PC-9 (cell line): ENCODE results near the gene CACNA1S. TPM values are rescaled to one million over a fixed set of nuclear protein-coding genes. Genes with fewer than 3 reads are reported as not detected.

Source experiments
- BruUV-seq: library from RNA; stranded (reverse); fragments of 400-500 nt; replicated peaks from 2 replicates; lab custom pipeline; 2021; lab: Mats Ljungman, UMichigan
- CTCF ChIA-PET: fragments of 300-600 bp; sonication (Branson Sonifier 250); formaldehyde crosslinking; loops from one replicate; lab custom pipeline; 2022; ENCODE audit warnings: antibody characterized with exemption; lab: Charles Lee
- POLR2A ChIA-PET: fragments of 300-600 bp; sonication (Branson Sonifier 250); formaldehyde crosslinking; loops from one replicate; lab custom pipeline; 2022; ENCODE audit warnings: antibody characterized with exemption; ENCODE audit not compliant: unreplicated experiment; lab: Charles Lee
- DNase-seq, 2 experiments: peaks; one replicate each; pipeline versions ENCODE4 v3.0.0 to v3.0.0-alpha.2; 2015 to 2022; ENCODE audit warnings: mixed read lengths in 1 of 2
- H2AFZ ChIP-seq: fragments of 200-600 bp; sonication (generic); 2 replicates; pipeline ENCODE4 v1.8.1; 2017; ENCODE audit warnings: antibody characterized with exemption
- H3F3A ChIP-seq: fragments of 200-600 bp; sonication (generic); 2 replicates; pipeline ENCODE4 v1.8.1; 2017; ENCODE audit warnings: antibody characterized with exemption, mild to moderate bottlenecking, low read depth; ENCODE audit not compliant: insufficient read depth
- H3K27ac ChIP-seq: fragments of 200-600 bp; sonication (generic); 2 replicates; pipeline ENCODE4 v1.6.1; 2016; ENCODE audit warnings: mixed run types
- H3K27me3 ChIP-seq: fragments of 200-600 bp; sonication (generic); 2 replicates; pipeline ENCODE4 v1.6.1; 2016; ENCODE audit warnings: low read depth, mixed run types; ENCODE audit not compliant: insufficient read depth
- H3K36me3 ChIP-seq: fragments of 200-600 bp; sonication (generic); 2 replicates; pipeline ENCODE4 v1.6.1; 2016; ENCODE audit warnings: low read depth, mixed run types
- H3K4me1 ChIP-seq: fragments of 200-600 bp; sonication (generic); replicated peaks from 2 replicates; pipeline ENCODE4 v1.6.1; 2016; ENCODE audit warnings: mixed run types; ENCODE audit not compliant: insufficient read depth
- H3K4me2 ChIP-seq: fragments of 200-600 bp; sonication (generic); 2 replicates; pipeline ENCODE4 v1.6.1; 2017; ENCODE audit warnings: mixed run types
- H3K4me3 ChIP-seq: fragments of 200-600 bp; sonication (generic); 2 replicates; pipeline ENCODE4 v1.6.1; 2016; ENCODE audit warnings: mixed run types
- H3K79me2 ChIP-seq: fragments of 200-600 bp; sonication (generic); 2 replicates; pipeline ENCODE4 v1.6.1; 2017; ENCODE audit warnings: low read depth, mixed run types
- H3K9me2 ChIP-seq: fragments of 200-600 bp; sonication (generic); 2 replicates; pipeline ENCODE4 v1.8.1; 2017; ENCODE audit warnings: mild to moderate bottlenecking; ENCODE audit not compliant: insufficient read depth
- H3K9me3 ChIP-seq: fragments of 200-600 bp; sonication (generic); 2 replicates; pipeline ENCODE4 v1.8.1; 2016; ENCODE audit warnings: low read depth; ENCODE audit not compliant: insufficient read depth
- H4K20me1 ChIP-seq: fragments of 200-600 bp; sonication (generic); 2 replicates; pipeline ENCODE4 v1.8.1; 2017; ENCODE audit not compliant: insufficient read depth
- EZH2 ChIP-seq: fragments of 200-600 bp; sonication (generic); IDR thresholded peaks from 2 replicates; pipeline ENCODE4 v1.8.0; 2017; ENCODE audit warnings: antibody characterized with exemption, low read depth
- intact Hi-C: fragments of 100-400 bp; cut with micrococcal nuclease; formaldehyde crosslinking; loops from one replicate; pipeline ENCODE4 v1.10.0; 2022; ENCODE audit not compliant: unreplicated experiment
- total RNA-seq: library from RNA; stranded (reverse); gene quantifications from 2 replicates; pipeline ENCODE4 v1.2.3, GENCODE V29; 2021
- TF ChIP-seq, protein P1 (sequence below): fragments of 200-600 bp; sonication (generic); conservative IDR thresholded peaks from 2 replicates; pipeline ENCODE4 v1.6.1; 2017; ENCODE audit warnings: mixed run types, antibody characterized with exemption, mild to moderate bottlenecking, moderate library complexity

CACNA1S gene
- total RNA-seq, 1 experiment from 2014 or later: not detected

DNA sequence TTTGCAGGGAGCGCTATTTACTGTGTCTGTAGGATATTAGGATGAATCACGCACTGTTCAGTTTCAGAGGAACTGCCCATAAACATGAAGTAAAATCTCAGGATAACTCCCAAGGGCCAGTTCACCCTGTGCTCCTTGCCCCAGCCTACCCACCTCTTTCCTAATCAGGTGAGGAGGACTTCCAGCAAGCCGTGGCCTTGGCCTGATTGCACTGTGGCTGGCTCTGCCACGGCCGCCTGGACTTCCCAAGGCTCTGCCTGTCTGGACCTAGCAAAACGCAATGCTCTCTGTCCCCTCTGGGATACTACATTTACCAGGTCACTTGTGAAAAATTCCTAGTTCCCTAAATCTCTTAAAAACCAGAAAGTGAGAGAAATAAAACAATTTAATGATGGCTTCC, 22.2 kb upstream of the CACNA1S start:
- ChIA-PET POLR2A (no interaction called here), CTCF (no interaction called here)
- Histone ChIP-seq H2AFZ (no peak overlapping the region), H3K27ac (no peak overlapping the region), H3K27me3 (no peaks in the 10 kb centered on the region), H3K36me3 (0 out of 2 replicates have a peak, but pooled peaks cover 3% of the 10 kb centered on the region), H3K4me3 (no peak overlapping the region), H4K20me1 (no peaks in the 10 kb centered on the region), H3K4me2 (no peak overlapping the region), H3K79me2 (no peaks in the 10 kb centered on the region), H3K4me1 (no peaks in the 10 kb centered on the region), H3K9me3 (no peaks in the 10 kb centered on the region), H3K9me2 (no peaks in the 10 kb centered on the region), H3F3A (no peaks in the 10 kb centered on the region)
- TF ChIP-seq, protein P1, sequence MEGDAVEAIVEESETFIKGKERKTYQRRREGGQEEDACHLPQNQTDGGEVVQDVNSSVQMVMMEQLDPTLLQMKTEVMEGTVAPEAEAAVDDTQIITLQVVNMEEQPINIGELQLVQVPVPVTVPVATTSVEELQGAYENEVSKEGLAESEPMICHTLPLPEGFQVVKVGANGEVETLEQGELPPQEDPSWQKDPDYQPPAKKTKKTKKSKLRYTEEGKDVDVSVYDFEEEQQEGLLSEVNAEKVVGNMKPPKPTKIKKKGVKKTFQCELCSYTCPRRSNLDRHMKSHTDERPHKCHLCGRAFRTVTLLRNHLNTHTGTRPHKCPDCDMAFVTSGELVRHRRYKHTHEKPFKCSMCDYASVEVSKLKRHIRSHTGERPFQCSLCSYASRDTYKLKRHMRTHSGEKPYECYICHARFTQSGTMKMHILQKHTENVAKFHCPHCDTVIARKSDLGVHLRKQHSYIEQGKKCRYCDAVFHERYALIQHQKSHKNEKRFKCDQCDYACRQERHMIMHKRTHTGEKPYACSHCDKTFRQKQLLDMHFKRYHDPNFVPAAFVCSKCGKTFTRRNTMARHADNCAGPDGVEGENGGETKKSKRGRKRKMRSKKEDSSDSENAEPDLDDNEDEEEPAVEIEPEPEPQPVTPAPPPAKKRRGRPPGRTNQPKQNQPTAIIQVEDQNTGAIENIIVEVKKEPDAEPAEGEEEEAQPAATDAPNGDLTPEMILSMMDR: no peak
- TF ChIP-seq EZH2: no peak
- BruUV-seq: no TSS peak
- no peak for DNase-seq
- intact Hi-C loops: no loop called here

DNA sequence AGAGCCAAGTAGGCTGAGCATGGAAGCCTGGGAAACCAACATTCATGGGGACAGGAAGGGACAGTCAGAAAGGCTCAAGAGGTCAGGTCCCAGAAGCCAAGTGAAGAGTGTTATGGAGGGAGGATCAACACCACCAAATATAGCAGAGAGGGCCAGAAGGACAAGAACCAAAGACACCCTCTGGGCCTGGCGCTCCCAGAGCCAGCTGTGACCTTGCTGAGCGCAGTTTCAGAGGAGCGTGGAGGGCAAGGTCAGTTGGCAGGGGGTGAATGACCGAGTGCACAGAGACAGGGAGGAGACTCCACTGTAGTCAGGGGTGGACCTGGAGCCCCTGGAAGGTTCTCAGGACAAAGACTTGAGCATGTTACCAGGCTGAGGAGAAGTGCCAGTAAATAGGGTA, 19.2 kb upstream of the CACNA1S start:
- Histone ChIP-seq H3K9me3 (no peaks in the 10 kb centered on the region), H3K79me2 (no peaks in the 10 kb centered on the region), H3K4me2 (no peak overlapping the region), H3K9me2 (no peaks in the 10 kb centered on the region), H3K4me3 (no peak overlapping the region), H3K27ac (no peak overlapping the region), H2AFZ (no peak overlapping the region), H3K36me3 (no peaks in the 10 kb centered on the region), H4K20me1 (no peaks in the 10 kb centered on the region), H3K27me3 (no peaks in the 10 kb centered on the region), H3K4me1 (peaks cover 5% of the 10 kb centered on the region; the same call in 1 of the 2 replicates), H3F3A (no peaks in the 10 kb centered on the region)
- intact Hi-C loops: no loop called here
- POLR2A ChIA-PET: no interaction called here
- no TSS peak for BruUV-seq
- CTCF ChIA-PET: no interaction called here
- DNase-seq: no peak
- no peak for TF ChIP-seq EZH2
- TF ChIP-seq, protein P1: no peak

DNA sequence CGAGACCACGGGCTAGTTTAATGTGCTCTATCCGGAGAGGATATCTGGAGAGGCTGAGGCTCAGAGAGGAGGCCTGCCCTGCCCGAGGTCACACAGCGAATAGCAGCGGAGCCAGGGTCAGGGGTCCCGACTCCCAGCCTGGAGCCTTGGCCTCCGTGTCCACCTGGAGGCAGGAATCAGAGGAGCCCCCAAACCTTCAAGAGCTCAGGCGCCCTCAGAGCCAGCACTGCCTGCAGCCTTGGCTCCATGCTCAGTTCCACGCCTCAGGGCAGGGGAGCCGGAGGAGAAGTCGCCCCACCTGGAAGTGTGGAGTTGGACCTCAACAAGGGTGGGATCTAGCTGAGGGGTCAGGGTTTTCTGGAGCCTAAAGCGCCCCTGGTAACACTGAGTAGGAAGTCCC, 16.7 kb upstream of the CACNA1S start:
- Histone ChIP-seq H4K20me1 (no peaks in the 10 kb centered on the region), H3K9me3 (no peaks in the 10 kb centered on the region), H3K79me2 (no peaks in the 10 kb centered on the region), H3K9me2 (no peaks in the 10 kb centered on the region), H3K36me3 (no peaks in the 10 kb centered on the region), H3K27ac (no peak overlapping the region), H3K4me1 (peaks cover 12% of the 10 kb centered on the region), H2AFZ (no peak overlapping the region), H3K27me3 (no peaks in the 10 kb centered on the region), H3K4me2 (no peak overlapping the region), H3F3A (no peaks in the 10 kb centered on the region), H3K4me3 (no peak overlapping the region)
- intact Hi-C loops: loop anchor here (5.0 kb wide), 1 partner anchor 93 kb away; no protein-coding TSS in a partner anchor
- TF ChIP-seq, protein P1: no peak
- no peak for TF ChIP-seq EZH2
- ChIA-PET POLR2A (no interaction called here), CTCF (no interaction called here)
- no peak for DNase-seq
- BruUV-seq: no TSS peak
